GM10248 (cell line): ENCODE measurements around the gene OR5B2.
"Not testable (repeated sequence)": the region's sequence is repeated elsewhere in the genome, so short reads cannot be mapped to it uniquely, and the experiment has no call there.

ENCODE experiments used
- CTCF ChIA-PET: fragments of 300-600 bp; sonication (Branson Sonifier 250); formaldehyde crosslinking; extraction: SDS; loops from one replicate; lab custom pipeline; 2021; ENCODE audit warnings: antibody characterized with exemption; lab: Yijun Ruan, JAX
- POLR2A ChIA-PET: fragments of 350-650 bp; sonication (Branson Sonifier 250); formaldehyde crosslinking; extraction: SDS; loops from one replicate; lab custom pipeline; 2020; ENCODE audit warnings: antibody characterized with exemption; lab: Yijun Ruan, JAX
- DNase-seq: peaks from one replicate; pipeline ENCODE4 v3.0.0; 2012; ENCODE audit errors: extremely low spot score
- CTCF ChIP-seq: IDR thresholded peaks from 2 replicates; pipeline ENCODE4 v1.5.1; 2012; ENCODE audit warnings: mild to moderate bottlenecking, low read depth; ENCODE audit errors: extremely low read depth, missing control alignments, control extremely low read depth

Gene OR5B2

GRCh38 chr11:58442136-58442535 is 14.2 kb upstream of the OR5B2 start, which contains the start of gene OR5B12:
TSS of gene OR5B12 (minus strand) at chr11:58442236. CDS start at chr11:58440151, 2,085 bp downstream.
- DNase-seq: no peak
- POLR2A ChIA-PET: no interaction called here
- CTCF ChIA-PET: no interaction called here
- no peak for TF ChIP-seq CTCF

GRCh38 chr11:58438486-58438885 is 10.6 kb upstream of the OR5B2 start:
- ChIA-PET POLR2A (no interaction called here), CTCF (interaction anchor here (1.4 kb wide), 1 partner anchor 9 kb away, joined by 3 read pairs; no protein-coding TSS in a partner anchor)
- DNase-seq: no peak
- no peak for TF ChIP-seq CTCF

- no peak for DNase-seq
- POLR2A ChIA-PET: no interaction called here
- no peak for TF ChIP-seq CTCF
- CTCF ChIA-PET: no interaction called here
Observed at GRCh38 chr11:58434217-58434616, 6.3 kb upstream of the OR5B2 start.

- no peak for DNase-seq
- ChIA-PET POLR2A (no interaction called here), CTCF (no interaction called here)
- TF ChIP-seq CTCF: no peak
Observed at GRCh38 chr11:58433638-58434203, 5.8 kb upstream of the OR5B2 start.

GRCh38 chr11:58429273-58429672 is 1.4 kb upstream of the OR5B2 start:
- ChIA-PET CTCF (no interaction called here), POLR2A (no interaction called here)
- DNase-seq: no peak
- TF ChIP-seq CTCF: no peak

GRCh38 chr11:58406774-58407173 is 21.1 kb downstream of the OR5B2 start, which contains the start of gene OR5B3:
TSS of gene OR5B3 (minus strand) at chr11:58406874. CDS start at chr11:58403409, 3,465 bp downstream.
- ChIA-PET POLR2A (no interaction called here), CTCF (interaction anchor here (1.3 kb wide), 1 partner anchor 10 kb away, joined by 5 read pairs; no protein-coding TSS in a partner anchor)
- no peak for TF ChIP-seq CTCF
- no peak for DNase-seq

GRCh38 chr11:58399622-58400021 is 28.3 kb downstream of the OR5B2 start:
- POLR2A ChIA-PET, DNase-seq, CTCF ChIA-PET: not testable (repeated sequence)
